ENCODE data around the gene CHRNA5. TPM values are rescaled to one million over a fixed set of nuclear protein-coding genes. Genes with fewer than 3 reads are reported as not detected.
A peak's percentile ranks its signal among the peaks of the same experiment; 100 is the strongest.

The CHRNA5 gene
- total and polyA plus RNA-seq, 9 of the 15 experiments (the other 6 are each of a cell fraction or from before 2014, with no cell fraction given), result 2.8 to 16.1 (median 11.4) TPM

GRCh38 chr15:78540141-78540870 lies 25.0 kb upstream of the CHRNA5 start, which contains the start of gene PSMA4 (continued):
- TF ChIP-seq MGA (IDR thresholded peaks at IDR 0.05) (peak; percentile 51; the same call in 1 of the 2 replicates), ZBTB1 (CRISPR knock-in tag; IDR thresholded peaks at IDR 0.05; ENCODE audit: borderline replicate concordance, low read depth) (no peak), TARDBP (IDR thresholded peaks at IDR 0.05) (peak; percentile 70; the same call in 1 of the 2 replicates), ZKSCAN8 (CRISPR knock-in tag; IDR thresholded peaks at IDR 0.05) (no peak), HES1 (IDR thresholded peaks at IDR 0.05; ENCODE audit: low read depth) (no peak), NFIC (IDR thresholded peaks at IDR 0.05) (peak; percentile 53; the same call in 1 of the 2 replicates), BMI1 (IDR thresholded peaks at IDR 0.05; ENCODE audit: low read length) (no peak), NFATC3 (IDR thresholded peaks at IDR 0.05) (no peak), ZNF445 (CRISPR knock-in tag; IDR thresholded peaks at IDR 0.05; ENCODE audit: low read depth) (no peak), ESRRB (CRISPR knock-in tag; IDR thresholded peaks at IDR 0.05; ENCODE audit: borderline replicate concordance) (no peak), KLF1 (tag; IDR thresholded peaks at IDR 0.05) (no peak), EHMT2 (IDR thresholded peaks at IDR 0.05) (no peak), GATAD2B (IDR thresholded peaks at IDR 0.05; ENCODE audit: borderline replicate concordance) (peak; percentile 12; the same call in 1 of the 2 replicates), SRF (CRISPR knock-in tag; IDR thresholded peaks at IDR 0.05) (no peak), POLR2A (conservative IDR thresholded peaks at IDR 0.05) (peak; percentile 97)

Measured in K562 (cell line).